H1 (cell line): ENCODE results near the gene PRKAR1B. TPM values are rescaled to one million over a fixed set of nuclear protein-coding genes. Genes with fewer than 3 reads are reported as not detected.

ENCODE experiments used
- CTCF ChIA-PET: fragments of 300-600 bp; sonication (Branson Sonifier 250); formaldehyde crosslinking; loops from one replicate; lab custom pipeline; 2021; ENCODE audit not compliant: partially characterized antibody; lab: Charles Lee
- POLR2A ChIA-PET: fragments of 300-600 bp; sonication (Branson Sonifier 250); formaldehyde crosslinking; loops from one replicate; lab custom pipeline; 2021; ENCODE audit warnings: inconsistent platforms; ENCODE audit not compliant: partially characterized antibody; lab: Charles Lee
- DNase-seq, 2 experiments: peaks; one replicate each; pipeline versions ENCODE4 v3.0.0 to v3.0.0-alpha.2; 2010 to 2022; ENCODE audit warnings: low spot score in 2 of 2, low read depth in 1 of 2, mixed read lengths in 1 of 2
- FAIRE-seq: peaks from 2 replicates; lab custom pipeline; 2011; peaks lifted over from hg19 to GRCh38; lab: Jason Lieb, UNC
- H2AFZ ChIP-seq: 2 replicates; pipeline ENCODE4 v1.8.1; 2012; ENCODE audit warnings: low read length, inconsistent platforms
- H2AK5ac ChIP-seq: 2 replicates; pipeline ENCODE4 v1.6.1; 2013; ENCODE audit warnings: low read depth, low read length
- H2BK120ac ChIP-seq: replicated peaks from 2 replicates; pipeline ENCODE3; 2013; ENCODE audit warnings: low read depth, low read length, inconsistent platforms
- H2BK12ac ChIP-seq: 2 replicates; pipeline ENCODE4 v1.6.1; 2013; ENCODE audit warnings: low read depth, low read length
- H2BK15ac ChIP-seq: 2 replicates; pipeline ENCODE4 v1.6.1; 2013; ENCODE audit warnings: low read length
- H2BK20ac ChIP-seq: 2 replicates; pipeline ENCODE4 v1.6.1; 2013; ENCODE audit warnings: low read length
- H2BK5ac ChIP-seq: 2 replicates; pipeline ENCODE4 v1.6.1; 2013; ENCODE audit warnings: low read depth, low read length
- H3K14ac ChIP-seq: 2 replicates; pipeline ENCODE4 v1.6.1; 2013; ENCODE audit warnings: inconsistent platforms; ENCODE audit not compliant: insufficient read length
- H3K18ac ChIP-seq: 2 replicates; pipeline ENCODE4 v1.6.1; 2013; ENCODE audit warnings: low read length; ENCODE audit errors: extremely low read depth
- H3K23ac ChIP-seq: 2 replicates; pipeline ENCODE4 v1.6.1; 2013; ENCODE audit warnings: inconsistent platforms; ENCODE audit not compliant: insufficient read length
- H3K23me2 ChIP-seq: 2 replicates; pipeline ENCODE4 v1.6.1; 2013; ENCODE audit warnings: low read depth, low read length
- H3K27ac ChIP-seq: 2 replicates; pipeline ENCODE4 v1.6.1; 2011; ENCODE audit warnings: low read depth, low read length, inconsistent platforms
- H3K27me3 ChIP-seq, 4 experiments: replicated peaks in 1 of 4; 1 replicate in 1 of 4; 2 replicates in 3 of 4; pipeline versions ENCODE4 v1.6.1 to v1.8.1; 2011 to 2013; ENCODE audit warnings: low read length in 3 of 4, mild to moderate bottlenecking in 3 of 4, inconsistent platforms in 2 of 4, mixed read lengths in 2 of 4, moderate library complexity in 1 of 4; ENCODE audit not compliant: control insufficient read depth in 3 of 4, insufficient read depth in 3 of 4; ENCODE audit errors: extremely low read depth in 1 of 4
- H3K36me3 ChIP-seq, 4 experiments: 2 replicates each; pipeline versions ENCODE4 v1.6.1 to v1.8.1; 2011 to 2013; ENCODE audit warnings: mild to moderate bottlenecking in 4 of 4, low read length in 3 of 4, moderate library complexity in 2 of 4, control low read depth in 1 of 4, inconsistent platforms in 1 of 4; ENCODE audit not compliant: insufficient read depth in 4 of 4, control insufficient read depth in 2 of 4
- H3K4ac ChIP-seq: replicated peaks from 2 replicates; pipeline ENCODE3; 2013; ENCODE audit warnings: low read length, low read depth, mixed read lengths, inconsistent platforms; ENCODE audit not compliant: insufficient read length
- H3K4me1 ChIP-seq, 4 experiments: replicated peaks in 1 of 4; 1 replicate in 1 of 4; 2 replicates in 3 of 4; pipeline versions ENCODE4 v1.6.1 to v1.8.1; 2011 to 2013; ENCODE audit warnings: low read length in 3 of 4, inconsistent platforms in 2 of 4, mixed read lengths in 1 of 4; ENCODE audit not compliant: insufficient read depth in 4 of 4, control insufficient read depth in 3 of 4
- H3K4me2 ChIP-seq, 2 experiments: 2 replicates each; pipeline versions ENCODE4 v1.6.1 to v1.8.1; 2011 to 2013; ENCODE audit warnings: low read depth in 2 of 2, low read length in 2 of 2, control low read depth in 1 of 2, inconsistent platforms in 1 of 2, mild to moderate bottlenecking in 1 of 2; ENCODE audit not compliant: insufficient read depth in 1 of 2
- H3K4me3 ChIP-seq, 4 experiments: fragments of 200-600, 300-600 bp in 1 of 4; sonication (generic), shearing (Covaris generic), sonication (Bioruptor Twin) in 1 of 4; 2 replicates each; pipeline versions ENCODE4 v1.5.1 to v1.8.1; 2011 to 2016; ENCODE audit warnings: low read length in 4 of 4, low read depth in 3 of 4, control low read depth in 2 of 4, inconsistent platforms in 2 of 4, mild to moderate bottlenecking in 2 of 4, mixed read lengths in 1 of 4, moderate library complexity in 1 of 4; ENCODE audit not compliant: insufficient read depth in 2 of 4; ENCODE audit errors: extremely low read depth in 1 of 4
- H3K56ac ChIP-seq: replicated peaks from 2 replicates; pipeline ENCODE3; 2013; ENCODE audit warnings: low read depth, mild to moderate bottlenecking, mixed read lengths, low read length, inconsistent platforms; ENCODE audit not compliant: insufficient read length
- H3K79me1 ChIP-seq: 2 replicates; pipeline ENCODE4 v1.6.1; 2013; ENCODE audit warnings: low read depth, low read length, control low read depth
- H3K79me2 ChIP-seq, 2 experiments: 2 replicates each; pipeline versions ENCODE4 v1.6.1 to v1.8.1; 2012 to 2013; ENCODE audit warnings: low read length in 2 of 2, mild to moderate bottlenecking in 2 of 2, inconsistent platforms in 1 of 2; ENCODE audit not compliant: insufficient read depth in 2 of 2, control insufficient read depth in 1 of 2
- H3K9ac ChIP-seq, 4 experiments: replicated peaks in 1 of 4; 1 replicate in 1 of 4; 2 replicates in 3 of 4; pipeline versions ENCODE4 v1.6.1 to v1.8.1; 2011 to 2013; ENCODE audit warnings: low read depth in 3 of 4, low read length in 3 of 4, control low read depth in 2 of 4, mild to moderate bottlenecking in 2 of 4, moderate library complexity in 2 of 4, inconsistent platforms in 1 of 4; ENCODE audit errors: extremely low read depth in 1 of 4
- H3K9me3 ChIP-seq, 2 experiments: 2 replicates each; pipeline versions ENCODE4 v1.6.1 to v1.8.1; 2012 to 2013; ENCODE audit warnings: mild to moderate bottlenecking in 2 of 2, moderate library complexity in 2 of 2, control low read depth in 1 of 2, inconsistent platforms in 1 of 2, low read depth in 1 of 2, low read length in 1 of 2, mixed read lengths in 1 of 2; ENCODE audit not compliant: insufficient read depth in 2 of 2
- H4K20me1 ChIP-seq, 2 experiments: replicated peaks in 1 of 2; 2 replicates each; pipeline versions ENCODE3 to v1.8.1; 2011 to 2013; ENCODE audit warnings: inconsistent platforms in 2 of 2, low read length in 2 of 2, mild to moderate bottlenecking in 1 of 2; ENCODE audit not compliant: insufficient read depth in 2 of 2, control insufficient read depth in 1 of 2
- H4K5ac ChIP-seq: 2 replicates; pipeline ENCODE4 v1.6.1; 2013; ENCODE audit warnings: low read length, low read depth, mixed read lengths, inconsistent platforms; ENCODE audit not compliant: insufficient read length
- H4K8ac ChIP-seq: 2 replicates; pipeline ENCODE4 v1.8.0; 2013; ENCODE audit warnings: mild to moderate bottlenecking, moderate library complexity, low read length, inconsistent platforms; ENCODE audit not compliant: insufficient read depth; ENCODE audit errors: extremely low read depth
- H4K91ac ChIP-seq: replicated peaks from 2 replicates; pipeline ENCODE3; 2013; ENCODE audit warnings: low read length, mixed read lengths, inconsistent platforms; ENCODE audit not compliant: insufficient read length
- CREB1 ChIP-seq: IDR thresholded peaks from 2 replicates; pipeline ENCODE4 v1.6.1; 2012; ENCODE audit warnings: inconsistent platforms
- EP300 ChIP-seq, 2 experiments: IDR thresholded peaks; 1 replicate in 1 of 2; 2 replicates in 1 of 2; pipeline ENCODE4 v1.6.1; 2011 to 2012; ENCODE audit warnings: low read depth in 2 of 2, low read length in 2 of 2, mild to moderate bottlenecking in 2 of 2, borderline replicate concordance in 1 of 2, inconsistent platforms in 1 of 2, moderate library complexity in 1 of 2
- FOSL1 ChIP-seq: IDR thresholded peaks from 2 replicates; pipeline ENCODE4 v1.6.1; 2011; ENCODE audit warnings: mild to moderate bottlenecking, low read depth, low read length, moderate library complexity; ENCODE audit not compliant: insufficient read depth
- RBBP5 ChIP-seq: IDR thresholded peaks from 2 replicates; pipeline ENCODE4 v1.7.1; 2012; ENCODE audit warnings: low read depth, mild to moderate bottlenecking, inconsistent platforms, low read length, moderate library complexity, borderline replicate concordance
- SIN3A ChIP-seq, 2 experiments: IDR thresholded peaks in 1 of 2; conservative IDR thresholded peaks in 1 of 2; 2 replicates each; pipeline ENCODE4 v1.6.1; 2011 to 2012; ENCODE audit warnings: low read length in 2 of 2, improper control_type of control experiment in 1 of 2, low read depth in 1 of 2, mild to moderate bottlenecking in 1 of 2
- SUZ12 ChIP-seq: fragments of 200-600 bp; sonication (generic); IDR thresholded peaks from 2 replicates; pipeline ENCODE4 v1.6.1; 2012; ENCODE audit warnings: mild to moderate bottlenecking, inconsistent platforms, low read length, moderate library complexity, mixed read lengths
- TAF1 ChIP-seq: IDR thresholded peaks from 2 replicates; pipeline ENCODE4 v1.6.1; 2011; ENCODE audit warnings: mild to moderate bottlenecking, low read depth, low read length
- WGBS, 2 experiments: shearing (Covaris generic) in 1 of 2; methylation state at CpG; one replicate each; pipeline versions ENCODE4 v1.1.6 to v1.1.7; 2013 to 2015; ENCODE audit warnings: low lambda C conversion rate in 2 of 2, mixed read lengths in 2 of 2, inconsistent platforms in 1 of 2, low coverage in 1 of 2, missing lambda C conversion rate in 1 of 2; ENCODE audit not compliant: insufficient replicate concordance in 2 of 2, insufficient coverage in 1 of 2, insufficient read length in 1 of 2; ENCODE audit errors: extremely low coverage in 1 of 2, missing lambda C conversion rate in 1 of 2; 5-methylcytosine and 5-hydroxymethylcytosine counted together
- polyA plus RNA-seq, 7 experiments: library from polyadenylated mRNA; depleted of rRNA in 3 of 7; stranded (reverse) in 5 of 7; unstranded in 2 of 7; fragments of >200 nt in 5 of 7; fragments of 200-250 nt in 2 of 7; gene quantifications; 1 replicate in 5 of 7; 2 replicates in 1 of 7; 4 replicates in 1 of 7; pipeline versions ENCODE4 v1.2.1 to v1.2.3, GENCODE V29; 2011 to 2013; ENCODE audit warnings: missing spikeins in 2 of 7, mixed read lengths in 2 of 7
- total RNA-seq: library from RNA; stranded (reverse); fragmentation: NEBNext Ultra II Directional; extraction: Animal tissue kit (Norgen Biotek cat#: 25700); gene quantifications from 2 replicates; pipeline ENCODE4 v1.2.1, GENCODE V29; 2021
- TF ChIP-seq, protein P1 (sequence below), 3 experiments: IDR thresholded peaks; 1 replicate in 2 of 3; 2 replicates in 1 of 3; pipeline versions ENCODE4 v1.5.1 to v1.6.1; 2011; ENCODE audit warnings: low read length in 3 of 3, mild to moderate bottlenecking in 3 of 3, inconsistent platforms in 2 of 3, low read depth in 1 of 3, moderate library complexity in 1 of 3; ENCODE audit not compliant: insufficient read depth in 1 of 3; ENCODE audit errors: control extremely low read depth in 1 of 3
- TF ChIP-seq, protein P2 (sequence below): IDR thresholded peaks from 2 replicates; pipeline ENCODE4 v1.6.1; 2012; ENCODE audit warnings: inconsistent platforms

PRKAR1B gene
- total and polyA plus RNA-seq, 2 of the 8 experiments (the other 6 are each of a cell fraction or from before 2014, with no cell fraction given): 12.3 to 55.7 TPM

DNA sequence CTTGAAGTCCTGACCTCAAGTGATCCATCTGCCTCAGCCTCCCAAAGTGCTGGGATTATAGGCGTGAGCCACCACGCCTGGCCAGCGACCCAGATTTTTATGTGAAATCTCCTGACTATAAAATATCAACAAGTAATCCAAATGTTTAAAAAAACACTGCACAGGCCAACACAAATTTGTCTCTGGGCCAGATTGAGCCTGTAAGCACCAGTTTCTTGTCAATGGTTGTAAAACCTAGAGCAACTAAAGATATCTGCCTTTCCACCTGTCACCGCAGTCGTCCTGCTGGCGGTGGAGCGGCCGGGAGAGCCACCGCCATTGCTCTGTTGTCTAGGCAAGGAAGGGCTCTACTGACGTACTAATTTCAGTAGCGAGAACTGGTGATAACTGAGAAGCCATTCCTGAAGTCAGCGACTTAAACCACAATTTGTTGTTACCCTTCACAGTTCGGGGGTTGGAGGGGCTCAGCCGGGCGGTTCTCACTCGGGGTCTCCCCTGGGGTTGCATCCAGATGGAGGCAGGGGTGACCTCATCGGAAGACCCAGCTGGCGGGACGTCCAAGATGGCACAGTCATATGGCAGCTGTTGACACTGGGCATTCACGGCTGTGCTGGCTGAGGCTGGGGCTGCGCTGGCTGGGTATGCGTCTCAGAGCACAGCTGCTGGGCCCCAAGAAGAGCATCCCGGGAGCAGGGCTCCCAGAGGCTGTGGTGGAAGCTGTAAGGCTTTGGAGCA is 152.3 kb downstream of the PRKAR1B start:
- Histone ChIP-seq H3K14ac (no peak overlapping the region), H2BK12ac (no peak overlapping the region), H3K27ac (no peak overlapping the region), H3K56ac (no peak overlapping the region), H3K79me2 (no peaks in the 10 kb centered on the region), H4K8ac (no peak overlapping the region), H3K27me3 (no peaks in the 10 kb centered on the region), H3K9ac (no peak overlapping the region), H3K9me3 (no peaks in the 10 kb centered on the region; a peak in 1 of 4 replicates), H2BK15ac (no peak overlapping the region), H2BK20ac (no peak overlapping the region), H2AK5ac (no peak overlapping the region), H2AFZ (no peak overlapping the region), H4K5ac (no peak overlapping the region), H3K18ac (no peak overlapping the region), H2BK5ac (no peak overlapping the region), H3K36me3 (peaks cover 0 to 3% (median 0%) of the 10 kb centered on the region in 4 experiments; a peak in 1 of 8 replicates), H3K4me2 (no peak overlapping the region), H3K23me2 (no peaks in the 10 kb centered on the region), H3K4me3 (no peak overlapping the region), H3K4me1 (peaks cover 0 to 19% (median 14%) of the 10 kb centered on the region in 4 experiments; a peak in 6 of 7 replicates), H4K91ac (no peak overlapping the region), H2BK120ac (no peak overlapping the region), H3K23ac (no peak overlapping the region), H4K20me1 (peaks cover 2 to 3% of the 10 kb centered on the region in 2 experiments), H3K79me1 (no peaks in the 10 kb centered on the region), H3K4ac (no peak overlapping the region)
- WGBS, 2 experiments: 95% methylated on average over 23 of the region's 23 CpGs; no CpG with 5 or more reads in 1 of the 2 experiments
- DNase-seq: no peak
- ChIA-PET CTCF (interaction anchor here (1.0 kb wide), 1 partner anchor 28 kb away, joined by 3 read pairs; no protein-coding TSS in a partner anchor), POLR2A (no interaction called here)
- no peak for FAIRE-seq
- TF ChIP-seq SIN3A (conservative IDR thresholded peaks at IDR 0.05 in 1 of 2, IDR thresholded peaks at IDR 0.05 in 1 of 2; ENCODE audit: low read depth in 1 of 2, low read length in 2 of 2) (no peak), SUZ12 (no peak), FOSL1 (no peak), CREB1 (no peak), TAF1 (no peak), EP300 (IDR thresholded peaks at IDR 0.05; ENCODE audit: borderline replicate concordance in 1 of 2, low read depth in 2 of 2, low read length in 2 of 2) (no peak), RBBP5 (no peak)
- TF ChIP-seq, protein P1, sequence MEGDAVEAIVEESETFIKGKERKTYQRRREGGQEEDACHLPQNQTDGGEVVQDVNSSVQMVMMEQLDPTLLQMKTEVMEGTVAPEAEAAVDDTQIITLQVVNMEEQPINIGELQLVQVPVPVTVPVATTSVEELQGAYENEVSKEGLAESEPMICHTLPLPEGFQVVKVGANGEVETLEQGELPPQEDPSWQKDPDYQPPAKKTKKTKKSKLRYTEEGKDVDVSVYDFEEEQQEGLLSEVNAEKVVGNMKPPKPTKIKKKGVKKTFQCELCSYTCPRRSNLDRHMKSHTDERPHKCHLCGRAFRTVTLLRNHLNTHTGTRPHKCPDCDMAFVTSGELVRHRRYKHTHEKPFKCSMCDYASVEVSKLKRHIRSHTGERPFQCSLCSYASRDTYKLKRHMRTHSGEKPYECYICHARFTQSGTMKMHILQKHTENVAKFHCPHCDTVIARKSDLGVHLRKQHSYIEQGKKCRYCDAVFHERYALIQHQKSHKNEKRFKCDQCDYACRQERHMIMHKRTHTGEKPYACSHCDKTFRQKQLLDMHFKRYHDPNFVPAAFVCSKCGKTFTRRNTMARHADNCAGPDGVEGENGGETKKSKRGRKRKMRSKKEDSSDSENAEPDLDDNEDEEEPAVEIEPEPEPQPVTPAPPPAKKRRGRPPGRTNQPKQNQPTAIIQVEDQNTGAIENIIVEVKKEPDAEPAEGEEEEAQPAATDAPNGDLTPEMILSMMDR (IDR thresholded peaks at IDR 0.05; ENCODE audit: control extremely low read depth in 1 of 3, insufficient read depth in 1 of 3, low read depth in 1 of 3, low read length in 3 of 3): no peak
- TF ChIP-seq, protein P2, sequence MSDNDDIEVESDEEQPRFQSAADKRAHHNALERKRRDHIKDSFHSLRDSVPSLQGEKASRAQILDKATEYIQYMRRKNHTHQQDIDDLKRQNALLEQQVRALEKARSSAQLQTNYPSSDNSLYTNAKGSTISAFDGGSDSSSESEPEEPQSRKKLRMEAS: no peak
